Sigmoid colon (tissue), 7 donors: ENCODE data around the gene OR10G7. TPM values are rescaled to one million over a fixed set of nuclear protein-coding genes. Genes with fewer than 3 reads are reported as not detected.

Source experiments
- DNase-seq: peaks from one replicate; pipeline ENCODE4 v3.0.0-alpha.2; 2019
- H3K27ac ChIP-seq, 4 donors: fragments of 200-600 bp; sonication (generic); one replicate each; pipeline ENCODE4 v1.5.1; 2016 to 2019; ENCODE audit warnings: mild to moderate bottlenecking in 1 of 4
- H3K27me3 ChIP-seq, 3 donors: fragments of 200-600 bp; sonication (generic); one replicate each; pipeline ENCODE4 v1.5.1; 2019; ENCODE audit warnings: mild to moderate bottlenecking in 1 of 3
- H3K36me3 ChIP-seq, 4 donors: fragments of 200-600 bp; sonication (generic); one replicate each; pipeline ENCODE4 v1.5.1; 2016 to 2019
- H3K4me1 ChIP-seq, 4 donors: fragments of 200-600 bp; sonication (generic); one replicate each; pipeline ENCODE4 v1.5.1; 2017 to 2019
- H3K4me3 ChIP-seq, 4 donors: fragments of 200-600 bp; sonication (generic); one replicate each; pipeline ENCODE4 v1.5.1; 2017 to 2019; ENCODE audit warnings: mild to moderate bottlenecking in 2 of 4, moderate library complexity in 1 of 4
- H3K9me3 ChIP-seq, 4 donors: fragments of 200-600 bp in 3 of 4; sonication (generic) in 3 of 4; one replicate each; pipeline versions ENCODE4 v1.5.1 to v1.6.1; 2013 to 2019
- CTCF ChIP-seq, 4 experiments: fragments of 450-650 bp in 3 of 4; fragments of 200-600 bp in 1 of 4; IDR thresholded peaks; one replicate each; pipeline ENCODE4 v1.5.1; 2016 to 2019; ENCODE audit warnings: antibody characterized with exemption in 4 of 4, mild to moderate bottlenecking in 3 of 4, moderate library complexity in 2 of 4
- EP300 ChIP-seq, 4 donors: sonication (generic); formaldehyde crosslinking; IDR thresholded peaks; one replicate each; pipeline ENCODE4 v1.6.1; 2017; ENCODE audit warnings: antibody characterized with exemption in 4 of 4
- POLR2A ChIP-seq, 2 donors: fragments of 450-650 bp; IDR thresholded peaks; one replicate each; pipeline ENCODE4 v1.6.1; 2016; ENCODE audit warnings: antibody characterized with exemption in 2 of 2, mild to moderate bottlenecking in 2 of 2, moderate library complexity in 2 of 2
- POLR2AphosphoS5 ChIP-seq, 4 donors: sonication (generic); formaldehyde crosslinking; IDR thresholded peaks; one replicate each; pipeline ENCODE4 v1.6.1; 2017; ENCODE audit warnings: antibody characterized with exemption in 4 of 4
- WGBS, 2 donors: extraction: QIAGEN DNeasy Blood & Tissue Kit; methylation state at CpG; one replicate each; pipeline ENCODE4 v1.1.7; 2013; 5-methylcytosine and 5-hydroxymethylcytosine counted together
- intact Hi-C: fragments of 100-400 bp; cut with DNase I; formaldehyde crosslinking; loops from one replicate; pipeline ENCODE4 v1.15.1; 2023
- polyA plus RNA-seq, 3 donors: library from polyadenylated mRNA; stranded (reverse); fragments of 200-250 nt; gene quantifications; one replicate each; pipeline ENCODE4 v1.2.3, GENCODE V29; 2013
- total RNA-seq, 4 donors: library from RNA; depleted of rRNA; stranded (reverse); fragments of >200 nt; gene quantifications; one replicate each; pipeline ENCODE4 v1.1.0, GENCODE V29; 2016
- donor health status: healthy with polysubstance abuse.
- donor health status: Bipolar disorder and iron deficiency.
- donor health status: healthy.

OR10G7 gene
- total and polyA plus RNA-seq, 7 donors = not detected

GRCh38 chr11:124052966-124053365, 11.8 kb upstream of the OR10G7 start:
- H3K4me3 ChIP-seq = no peak overlapping the region
- intact Hi-C loops = no loop called here
- TF ChIP-seq EP300 (IDR thresholded peaks at IDR 0.05) (no peak), CTCF (IDR thresholded peaks at IDR 0.05) (no peak), POLR2A (IDR thresholded peaks at IDR 0.05) (no peak), POLR2AphosphoS5 (IDR thresholded peaks at IDR 0.05) (no peak)
- H3K27me3 ChIP-seq = no peaks in the 10 kb centered on the region
- 91% methylated on average over 3 of the region's 3 CpGs for WGBS, 2 donors
- no peak overlapping the region for H3K27ac ChIP-seq
- no peak for DNase-seq
- no peaks in the 10 kb centered on the region for H3K36me3 ChIP-seq
- H3K4me1 ChIP-seq = no peaks in the 10 kb centered on the region
- no peaks in the 10 kb centered on the region for H3K9me3 ChIP-seq

- Histone ChIP-seq H3K9me3 (no peaks in the 10 kb centered on the region), H3K27me3 (no peaks in the 10 kb centered on the region), H3K27ac (no peak overlapping the region), H3K4me3 (no peak overlapping the region), H3K4me1 (no peaks in the 10 kb centered on the region), H3K36me3 (no peaks in the 10 kb centered on the region)
- no peak for DNase-seq
- intact Hi-C loops = no loop called here
- whole genome bisulfite sequencing, 2 donors = 19 to 39% methylated on average over 1 of the region's 1 CpG
- TF ChIP-seq POLR2AphosphoS5 (IDR thresholded peaks at IDR 0.05) (no peak), EP300 (IDR thresholded peaks at IDR 0.05) (no peak), POLR2A (IDR thresholded peaks at IDR 0.05) (no peak), CTCF (IDR thresholded peaks at IDR 0.05) (no peak)
Measured at GRCh38 chr11:124050748-124051147, 9.6 kb upstream of the OR10G7 start.

DNA sequence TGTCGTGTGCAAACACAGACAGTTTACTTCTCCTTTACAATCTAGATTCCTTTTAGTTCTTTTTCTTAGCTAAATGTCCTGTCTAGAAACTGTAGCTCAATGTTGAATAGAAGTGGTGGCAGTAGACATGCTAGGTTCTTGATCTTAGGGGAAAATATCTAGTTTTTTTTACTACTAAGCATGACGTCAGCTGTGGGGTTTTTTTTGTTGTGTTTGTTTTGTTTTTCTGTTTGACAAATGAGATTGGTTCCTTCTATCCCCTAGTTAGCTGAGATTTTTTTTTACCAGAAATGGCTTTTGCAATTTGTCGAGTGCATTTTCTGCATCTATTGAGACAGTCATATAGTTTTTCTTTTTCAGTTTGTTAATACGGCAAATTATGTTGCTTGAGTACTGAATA, 2.3 kb upstream of the OR10G7 start:
- Histone ChIP-seq H3K9me3 (no peaks in the 10 kb centered on the region), H3K27me3 (no peaks in the 10 kb centered on the region), H3K27ac (no peak overlapping the region), H3K4me1 (no peaks in the 10 kb centered on the region), H3K36me3 (no peaks in the 10 kb centered on the region), H3K4me3 (no peak overlapping the region)
- no peak for DNase-seq
- intact Hi-C loops = no loop called here
- TF ChIP-seq EP300 (IDR thresholded peaks at IDR 0.05) = no peak
- no peak for TF ChIP-seq CTCF (IDR thresholded peaks at IDR 0.05)
- TF ChIP-seq POLR2A (IDR thresholded peaks at IDR 0.05) = no peak
- no peak for TF ChIP-seq POLR2AphosphoS5 (IDR thresholded peaks at IDR 0.05)
- 80% methylated on average over 4 of the region's 4 CpGs for WGBS, 2 donors

DNA sequence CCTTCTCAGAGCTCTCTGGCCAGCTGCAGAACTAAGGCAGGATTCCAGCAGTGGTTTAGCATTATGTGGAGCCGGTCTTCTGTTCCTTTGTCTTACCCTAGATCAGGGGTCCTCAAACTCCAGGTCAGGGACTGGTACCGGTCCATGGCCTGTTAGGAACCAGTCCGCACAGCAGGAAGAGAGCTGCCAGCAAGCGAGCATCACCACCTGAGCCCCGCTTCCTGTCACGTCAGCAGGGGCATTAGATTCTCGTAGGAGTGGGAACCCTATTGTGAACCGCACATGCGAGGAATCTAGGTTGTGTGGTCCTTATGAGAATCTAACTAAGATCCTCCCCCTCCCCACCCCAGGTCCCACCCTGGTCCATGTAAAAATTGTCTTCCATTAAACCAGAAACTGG, 1.6 kb downstream of the OR10G7 start:
- no peaks in the 10 kb centered on the region for H3K36me3 ChIP-seq
- H3K27ac ChIP-seq = no peak overlapping the region
- no peak for TF ChIP-seq POLR2AphosphoS5 (IDR thresholded peaks at IDR 0.05)
- TF ChIP-seq EP300 (IDR thresholded peaks at IDR 0.05) = no peak
- no peak for TF ChIP-seq POLR2A (IDR thresholded peaks at IDR 0.05)
- TF ChIP-seq CTCF (IDR thresholded peaks at IDR 0.05) = no peak
- H3K9me3 ChIP-seq = no peaks in the 10 kb centered on the region
- H3K4me3 ChIP-seq = no peak overlapping the region
- H3K4me1 ChIP-seq = peaks cover 0 to 14% (median 4%) of the 10 kb centered on the region in 4 donors
- no peaks in the 10 kb centered on the region for H3K27me3 ChIP-seq
- intact Hi-C loops = no loop called here
- WGBS, 2 donors = 89 to 90% methylated on average over 9 of the region's 9 CpGs
- DNase-seq = no peak

DNA sequence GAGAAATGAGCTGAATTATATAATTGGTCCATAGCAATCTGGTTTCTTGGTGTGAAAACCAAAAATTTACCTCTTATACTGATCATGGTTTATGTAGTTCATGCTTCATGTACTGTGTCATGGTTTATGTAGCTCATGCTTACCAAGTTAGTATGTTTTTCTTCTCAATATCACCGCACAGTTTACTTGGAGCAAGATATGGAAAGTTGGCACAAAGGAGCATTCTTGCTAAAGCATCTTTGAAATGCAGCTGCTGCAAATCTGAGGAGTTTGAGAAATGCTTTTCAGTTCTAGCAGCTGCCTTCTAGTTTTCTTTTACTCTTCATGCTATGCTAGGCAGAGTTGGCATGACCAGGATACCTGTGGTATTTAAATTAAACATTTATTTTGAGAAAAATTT, 4.5 kb downstream of the OR10G7 start:
- TF ChIP-seq POLR2A (IDR thresholded peaks at IDR 0.05) = no peak
- TF ChIP-seq POLR2AphosphoS5 (IDR thresholded peaks at IDR 0.05) = no peak
- TF ChIP-seq EP300 (IDR thresholded peaks at IDR 0.05) = no peak
- no peak overlapping the region for H3K4me3 ChIP-seq
- no peaks in the 10 kb centered on the region for H3K36me3 ChIP-seq
- no peak overlapping the region for H3K27ac ChIP-seq
- peaks cover 0 to 14% (median 4%) of the 10 kb centered on the region in 4 donors for H3K4me1 ChIP-seq
- H3K9me3 ChIP-seq = no peaks in the 10 kb centered on the region
- no peaks in the 10 kb centered on the region for H3K27me3 ChIP-seq
- intact Hi-C loops = no loop called here
- DNase-seq = no peak
- WGBS, 2 donors = 84 to 94% methylated on average over 1 of the region's 1 CpG
